Measurements from ENCODE around the gene ABI1.
"Not testable (repeated sequence)": the region's sequence is repeated elsewhere in the genome, so short reads cannot be mapped to it uniquely, and the experiment has no call there.

The ABI1 gene

DNA sequence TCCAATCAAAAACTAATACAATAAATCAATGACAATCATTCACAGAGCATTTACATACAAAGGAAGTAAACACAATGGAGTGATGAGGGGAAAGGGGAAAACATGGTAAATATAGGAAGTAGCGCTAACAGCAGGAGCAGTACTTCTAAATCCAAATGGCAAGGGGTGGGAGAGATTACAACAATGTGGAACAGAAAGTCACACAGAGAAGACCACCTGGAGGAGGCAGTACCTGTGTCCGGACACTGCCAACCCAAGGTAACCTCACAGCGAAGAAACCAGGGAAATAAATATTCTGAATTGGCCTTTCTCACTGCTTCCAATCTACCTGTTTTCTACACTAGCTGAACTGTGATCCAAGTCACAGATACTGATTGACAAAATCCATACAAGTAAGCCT, 58.2 kb downstream of the ABI1 start:
- DNase-seq: no peak

DNA sequence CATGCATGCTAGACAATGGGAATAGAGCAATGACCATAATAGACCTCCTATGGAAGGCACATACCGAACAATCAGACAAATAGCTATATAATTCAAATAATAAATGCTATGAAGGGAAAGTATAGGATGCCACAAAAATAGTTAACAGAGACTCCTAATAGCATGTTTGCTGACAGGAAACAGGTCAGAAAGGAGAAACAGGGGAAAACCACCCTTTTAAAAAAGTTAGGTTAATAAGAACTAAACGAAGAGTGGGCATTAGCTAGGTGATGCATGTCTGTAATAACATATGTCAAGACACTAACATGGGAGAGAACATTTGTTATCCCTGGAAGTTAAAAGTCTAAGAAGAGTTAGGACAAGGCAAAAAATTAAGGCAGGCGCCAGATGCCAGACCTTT, 58.9 kb downstream of the ABI1 start:
- no peak for DNase-seq

DNA sequence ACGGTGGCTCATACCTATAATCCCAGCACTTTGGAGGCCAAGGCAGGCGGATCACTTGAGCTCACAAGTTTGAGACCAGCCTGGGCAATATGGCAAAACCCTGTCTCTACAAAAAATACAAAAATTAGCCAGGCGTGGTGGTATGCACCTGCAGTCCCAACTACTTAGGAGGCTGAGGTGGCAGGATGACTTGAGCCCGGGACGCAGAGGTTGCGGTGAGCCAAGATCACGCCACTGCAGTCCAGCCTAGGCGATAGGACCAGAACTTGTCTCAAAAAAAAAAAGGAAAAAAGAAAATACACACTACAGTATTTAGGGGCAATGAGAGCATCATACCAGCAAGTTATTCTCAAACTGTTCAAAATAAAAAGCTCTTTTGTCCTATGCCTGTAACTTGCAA, 59.5 kb downstream of the ABI1 start:
- DNase-seq: no peak

DNA sequence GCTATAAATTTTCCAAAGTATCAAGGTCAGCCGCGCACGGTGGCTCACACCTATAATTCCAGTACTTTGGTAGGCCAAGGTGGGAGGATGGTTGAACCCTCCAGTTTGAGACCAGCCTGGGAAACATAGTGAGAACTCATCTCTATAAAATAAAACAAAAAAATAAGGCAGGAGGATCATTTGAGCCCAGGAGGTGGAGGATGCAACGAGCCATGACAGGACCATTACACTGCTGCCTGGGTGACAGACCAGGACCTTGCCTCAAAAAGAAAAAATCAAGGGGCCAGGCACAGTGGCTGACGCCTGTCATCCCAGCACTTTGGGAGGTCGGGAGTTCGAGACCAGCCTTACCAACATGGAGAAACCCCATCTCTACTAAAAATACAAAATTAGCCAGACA, 60.3 kb downstream of the ABI1 start:
- no peak for DNase-seq

DNA sequence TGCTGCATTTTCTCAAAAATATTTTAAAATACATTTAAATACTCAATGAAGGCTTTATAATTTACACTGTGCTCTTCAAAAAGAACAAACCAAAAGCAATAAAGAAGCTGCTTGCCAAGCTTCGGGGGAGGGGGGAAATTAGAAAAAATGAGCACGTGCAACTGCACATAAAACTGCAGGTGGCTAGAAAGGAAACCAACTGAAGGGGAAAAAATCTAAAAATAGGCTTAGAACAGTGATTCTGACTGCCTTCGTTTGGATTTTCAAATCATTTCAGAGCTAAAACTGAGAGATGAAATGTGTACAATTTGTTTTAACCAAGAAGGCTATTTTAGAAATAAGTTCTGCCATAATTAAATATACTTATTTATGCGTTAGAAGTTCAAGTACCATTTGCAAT, 61.4 kb downstream of the ABI1 start:
- no peak for DNase-seq

DNA sequence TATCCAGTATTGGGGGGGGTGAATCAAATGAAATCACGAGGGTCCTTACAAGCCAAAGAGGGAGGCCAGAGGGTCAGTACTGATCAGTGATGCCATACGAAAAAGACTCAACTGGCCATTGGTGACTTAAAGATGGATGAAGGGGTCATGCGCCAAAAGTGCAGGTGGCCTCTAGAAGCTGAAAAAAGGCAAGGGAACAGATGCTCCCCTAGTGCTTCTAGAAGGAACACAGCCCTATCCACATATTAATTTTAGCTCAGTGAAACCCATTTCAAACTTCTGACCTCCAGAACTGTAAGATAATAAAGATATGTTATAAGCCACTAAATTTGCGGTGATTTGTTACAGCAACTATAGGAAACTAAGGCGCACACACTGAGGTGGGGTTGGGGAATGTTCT, 62.5 kb downstream of the ABI1 start:
- DNase-seq: no peak

DNA sequence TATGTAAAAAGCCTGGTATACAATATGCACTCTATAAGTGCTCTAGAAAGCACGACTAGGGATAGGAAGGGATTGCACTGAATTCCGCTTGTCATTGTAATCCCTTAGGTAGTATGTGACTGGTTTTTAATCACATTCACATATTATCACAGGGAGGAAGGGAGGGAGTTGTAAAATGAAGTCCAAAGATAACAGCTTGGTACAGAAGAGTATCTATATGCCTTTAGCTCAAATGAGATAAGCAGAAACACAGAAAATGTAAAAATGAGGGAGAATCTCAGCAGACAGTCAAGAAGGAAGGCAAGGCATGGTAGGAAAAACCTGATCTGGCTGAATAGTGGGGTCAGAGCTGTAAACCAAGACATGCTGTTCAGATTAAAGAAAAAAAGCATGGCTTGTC, 63.4 kb downstream of the ABI1 start:
- DNase-seq: no peak

DNA sequence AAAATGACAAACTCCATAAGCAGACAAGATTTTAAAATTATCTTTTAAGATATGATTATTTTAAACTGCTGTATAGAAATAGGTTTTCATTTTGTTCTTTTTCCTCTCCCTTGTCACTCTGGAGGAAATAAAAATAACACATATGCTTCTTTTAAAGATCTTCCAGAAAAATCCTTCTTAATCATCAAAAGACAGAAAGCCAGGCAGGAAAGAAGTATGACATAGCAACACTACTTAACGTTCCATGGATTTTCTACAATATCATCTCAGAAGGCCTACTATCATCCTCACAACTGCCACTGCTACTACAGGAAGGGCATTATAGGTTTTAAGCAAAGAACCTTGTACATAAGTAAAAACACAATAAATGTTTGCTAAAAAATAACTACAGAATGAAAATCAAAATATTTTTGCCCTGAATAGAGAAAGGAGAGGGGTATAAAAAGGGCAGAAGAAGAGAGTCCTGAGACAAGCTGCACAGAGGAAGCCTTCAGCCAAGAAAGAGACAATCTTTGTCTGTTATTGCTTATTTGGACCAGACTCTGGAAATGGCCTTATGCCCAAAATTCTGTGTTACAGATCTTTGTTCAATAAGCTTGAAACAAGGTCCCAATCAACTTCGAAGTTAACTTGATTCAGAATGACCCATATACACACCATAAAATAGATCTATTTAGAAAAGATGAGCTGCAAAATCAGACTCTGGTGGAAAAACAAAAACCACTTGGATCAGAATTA, 67.8 kb downstream of the ABI1 start:
- DNase-seq: no peak

DNA sequence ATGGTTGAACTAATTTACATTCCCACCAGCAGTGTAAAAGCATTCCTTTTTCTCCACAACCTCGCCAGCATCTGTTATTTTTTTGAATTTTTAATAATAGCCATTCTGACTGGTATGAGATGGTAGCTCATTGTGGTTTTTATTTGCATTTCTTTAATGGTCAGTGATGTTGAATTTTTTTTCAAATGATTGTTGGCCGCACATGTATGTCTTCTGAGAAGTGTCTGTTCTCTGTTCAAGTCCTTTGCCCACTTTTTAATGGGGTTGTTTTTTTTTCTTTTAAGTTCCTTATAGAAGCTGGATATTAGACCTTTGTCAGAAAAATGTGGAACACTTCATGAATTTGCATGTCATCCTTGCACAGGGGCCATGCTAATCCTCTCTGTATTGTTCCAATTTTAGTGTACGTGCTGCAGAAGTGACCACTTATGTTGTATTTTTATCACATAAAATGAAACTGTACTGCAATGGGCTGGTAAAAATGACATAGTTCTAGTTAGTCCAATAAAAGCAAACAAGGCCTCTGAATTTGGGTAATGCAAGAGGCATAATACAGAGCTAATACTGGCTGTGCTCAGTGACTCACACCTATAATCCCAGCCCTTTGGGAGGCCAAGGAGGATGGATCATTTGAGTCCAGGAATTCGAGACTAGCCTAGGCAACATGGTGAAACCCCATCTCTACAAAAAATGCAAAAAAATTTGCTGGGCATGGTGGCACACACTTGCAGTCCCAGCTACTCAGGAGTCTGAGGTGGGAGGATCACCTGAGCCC, 70.3 kb downstream of the ABI1 start:
- no peak for DNase-seq

DNA sequence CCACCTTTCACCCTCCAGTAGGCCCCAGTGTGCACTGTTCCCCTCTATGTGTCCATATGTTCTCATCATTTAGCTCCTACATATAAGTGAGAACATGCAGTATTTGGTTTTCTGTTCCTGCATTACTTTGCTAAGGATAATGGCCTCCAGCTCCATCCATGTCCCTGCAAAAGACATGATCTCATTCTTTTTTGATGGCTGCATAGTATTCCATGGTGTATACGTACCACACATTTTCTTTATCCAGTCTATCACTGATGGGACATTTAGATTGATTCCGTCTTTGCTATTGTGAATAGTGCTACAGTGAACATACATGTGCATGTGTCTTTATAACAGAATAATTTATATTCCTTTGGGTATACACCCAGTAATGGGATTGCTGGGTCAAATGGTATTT, 71.0 kb downstream of the ABI1 start:
- not testable (repeated sequence) for DNase-seq

DNA sequence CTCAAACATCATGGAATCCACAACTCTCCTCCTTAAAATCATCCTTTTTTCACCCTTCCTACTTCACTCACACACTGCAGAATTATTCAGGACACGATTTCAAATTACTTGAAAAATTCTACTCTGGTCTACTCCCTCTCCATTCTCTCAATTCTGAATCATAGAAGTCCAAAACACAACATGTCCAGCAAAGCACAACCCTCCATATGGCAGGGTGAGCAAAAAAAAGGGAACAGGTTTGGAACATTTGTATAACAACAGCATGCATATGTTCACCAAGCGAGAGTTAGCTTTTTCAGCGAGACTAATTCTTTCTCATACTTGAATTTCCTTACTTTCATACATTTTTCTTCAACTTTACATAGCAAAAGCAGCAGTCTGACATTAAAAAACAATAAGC, 73.4 kb downstream of the ABI1 start:
- no peak for DNase-seq

DNA sequence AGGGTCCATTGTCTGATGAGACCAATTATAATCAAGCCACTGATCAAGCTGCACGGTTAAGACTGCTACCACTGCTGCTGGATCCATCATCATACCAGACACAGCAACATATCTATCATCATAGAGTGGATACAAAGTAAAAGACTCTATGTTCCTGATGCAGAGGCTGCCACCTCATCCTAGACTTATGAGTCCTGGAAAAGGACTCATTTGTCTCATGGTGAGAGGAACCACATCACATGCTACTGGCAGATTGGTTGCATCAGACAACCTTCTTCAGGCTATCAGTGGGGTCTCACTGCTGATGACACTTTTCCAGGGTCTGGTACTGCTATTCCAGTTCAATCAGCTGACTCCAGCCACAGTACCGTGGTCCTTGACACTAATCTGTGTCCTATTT, 79.0 kb downstream of the ABI1 start:
- DNase-seq: no peak

DNA sequence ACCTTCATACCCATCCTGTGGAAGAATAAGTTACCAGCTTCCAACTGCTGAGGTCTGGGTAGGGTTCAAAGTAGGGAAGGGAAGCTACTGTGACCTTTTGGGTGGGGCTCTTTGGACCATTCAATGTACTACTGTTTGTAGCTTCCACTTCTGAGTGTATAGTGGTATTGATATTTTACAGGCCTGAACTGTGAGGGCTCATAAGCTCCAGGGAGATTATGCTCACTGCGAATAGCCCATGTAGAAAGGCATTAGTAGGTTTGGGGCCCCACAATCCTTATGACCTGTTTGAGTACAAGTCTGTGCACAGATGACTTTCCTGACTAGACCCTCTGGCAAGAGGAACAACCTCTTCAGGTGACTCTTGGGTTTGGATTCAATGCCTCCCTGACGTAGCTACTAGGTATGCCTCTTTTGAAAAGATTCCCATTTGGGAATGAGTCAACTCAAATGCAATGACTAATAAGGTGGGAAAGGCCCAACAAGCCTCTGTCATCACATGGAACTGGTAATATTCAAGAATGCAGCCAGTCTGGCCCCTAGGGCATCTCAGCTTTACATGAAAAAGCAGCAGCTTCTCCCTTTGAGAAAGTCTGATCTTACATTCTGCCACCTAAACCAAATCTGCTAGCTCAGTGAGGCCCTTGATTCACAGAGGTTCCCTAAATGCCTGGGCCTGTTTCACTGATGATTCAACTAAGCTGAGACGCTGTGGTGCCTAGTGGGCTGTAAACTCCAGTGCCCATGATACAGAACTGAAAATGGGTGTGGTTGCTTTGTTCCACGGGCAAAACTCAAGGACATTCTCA, 79.8 kb downstream of the ABI1 start:
- DNase-seq: no peak

DNA sequence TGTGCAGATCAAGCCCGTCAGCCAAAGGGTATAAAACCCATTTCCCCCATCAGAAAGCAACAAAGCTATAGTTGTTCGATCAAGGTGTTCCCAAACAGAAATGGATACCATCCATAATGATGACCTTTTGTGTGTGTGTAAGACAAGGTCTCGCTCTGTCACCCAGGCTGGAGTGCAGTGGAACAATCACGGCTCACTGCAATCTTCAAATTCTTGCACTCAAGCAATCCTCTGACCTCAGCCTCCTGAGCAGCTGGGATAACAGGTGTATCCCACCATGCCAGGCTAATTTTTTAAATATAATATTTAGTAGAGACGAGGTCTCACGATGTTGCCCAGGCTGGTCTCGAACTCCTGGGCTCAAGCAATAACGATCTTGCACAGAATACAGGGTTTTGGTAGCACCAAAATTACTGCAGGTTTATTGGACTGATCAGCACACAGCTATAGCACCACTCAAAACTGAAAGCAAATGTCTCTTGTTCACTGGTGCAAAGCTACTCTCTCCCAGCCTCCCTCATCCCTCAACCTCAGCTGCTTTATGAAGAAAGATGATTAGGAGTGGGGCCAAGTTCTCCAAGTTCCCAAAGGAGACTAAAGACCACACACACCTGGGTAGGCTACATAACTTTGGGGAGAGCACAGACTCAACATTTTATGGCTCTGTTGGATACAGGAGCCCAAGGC, 80.5 kb downstream of the ABI1 start:
- no peak for DNase-seq

DNA sequence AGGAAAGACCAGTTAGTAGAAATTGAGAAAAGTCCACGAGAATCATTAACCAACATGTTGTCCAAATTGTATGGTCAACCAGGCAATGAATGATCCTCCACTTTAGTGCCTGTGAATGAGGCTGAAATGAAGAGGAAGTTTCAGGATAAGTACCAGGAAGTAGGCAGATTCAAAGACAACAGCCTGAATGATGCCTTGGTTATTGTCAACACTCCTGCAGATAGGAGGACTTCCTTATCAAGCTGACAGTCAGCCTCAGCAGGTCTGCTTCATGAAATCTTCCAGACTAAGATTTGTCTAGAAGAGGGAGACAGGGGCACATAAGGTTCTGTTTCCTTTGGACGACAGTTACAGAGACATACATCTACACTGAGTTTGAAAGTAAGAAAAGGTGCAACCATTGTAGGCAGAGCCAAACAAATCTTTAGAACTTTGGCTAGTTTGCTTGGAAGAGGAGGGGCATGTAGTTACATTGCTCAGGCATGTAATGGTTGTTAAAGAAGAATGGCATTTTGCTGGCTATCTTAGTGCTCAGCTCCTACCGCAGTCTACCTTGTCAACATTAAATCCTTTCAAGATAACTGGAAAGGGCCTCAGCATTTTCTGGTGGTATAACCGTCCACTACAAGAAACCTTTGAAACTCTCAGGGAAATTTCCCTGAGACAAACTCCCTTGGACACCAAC, 81.4 kb downstream of the ABI1 start:
- no peak for DNase-seq

DNA sequence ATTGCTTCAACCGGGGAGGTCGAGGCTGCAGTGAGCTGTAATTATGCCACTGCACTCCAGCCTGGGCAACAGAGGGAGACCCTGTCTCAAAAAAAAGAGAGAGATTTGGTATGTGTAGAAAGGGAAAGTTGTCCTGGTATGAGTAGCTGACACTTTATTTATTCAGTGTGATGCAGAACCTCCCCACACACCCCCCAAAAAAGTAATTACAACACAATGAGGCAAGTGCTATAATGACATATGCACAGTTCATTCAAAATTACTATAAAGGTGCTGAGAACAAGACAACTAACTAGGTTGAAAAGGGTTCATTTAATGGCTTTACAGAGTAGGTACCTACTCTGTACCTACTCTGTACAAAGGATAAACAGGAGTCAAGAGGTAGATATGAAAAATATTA, 83.1 kb downstream of the ABI1 start:
- no peak for DNase-seq

DNA sequence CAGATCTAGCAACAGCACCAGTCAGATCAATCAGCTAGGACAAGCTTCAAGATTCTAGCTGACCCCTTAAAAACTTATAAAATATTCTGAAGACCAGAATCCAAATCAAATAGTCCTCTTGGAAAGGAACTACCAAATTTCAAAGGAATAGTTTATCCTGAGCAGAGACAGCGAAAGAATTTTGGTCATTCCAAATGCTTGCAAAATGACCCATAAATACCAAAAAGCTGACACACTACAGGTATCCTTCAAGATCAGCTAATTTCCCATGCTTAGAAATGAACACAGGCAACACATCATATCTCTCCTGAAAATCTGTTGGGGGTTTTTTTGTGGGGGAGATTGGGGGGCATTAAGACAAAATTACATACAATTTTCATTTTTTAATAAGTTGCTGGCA, 84.5 kb downstream of the ABI1 start:
- DNase-seq: no peak

DNA sequence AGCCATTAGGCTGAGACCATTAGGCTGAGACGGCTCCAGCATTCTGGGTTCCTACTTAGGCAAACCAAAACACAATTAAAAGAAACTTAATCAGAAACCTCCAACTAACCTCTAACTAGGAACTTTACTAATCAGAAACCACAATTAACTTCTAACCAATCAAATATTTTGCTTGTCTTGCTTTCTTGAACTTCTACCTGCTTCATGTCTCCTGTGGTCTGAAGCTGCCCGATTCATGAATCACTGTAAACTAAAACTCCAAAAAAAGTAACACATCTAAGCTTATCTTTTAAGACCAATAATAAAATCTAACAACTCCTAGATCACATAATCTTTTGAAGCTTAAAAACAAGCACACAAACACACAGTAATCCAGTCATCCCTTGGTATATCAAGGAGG, 87.1 kb downstream of the ABI1 start:
- no peak for DNase-seq

DNA sequence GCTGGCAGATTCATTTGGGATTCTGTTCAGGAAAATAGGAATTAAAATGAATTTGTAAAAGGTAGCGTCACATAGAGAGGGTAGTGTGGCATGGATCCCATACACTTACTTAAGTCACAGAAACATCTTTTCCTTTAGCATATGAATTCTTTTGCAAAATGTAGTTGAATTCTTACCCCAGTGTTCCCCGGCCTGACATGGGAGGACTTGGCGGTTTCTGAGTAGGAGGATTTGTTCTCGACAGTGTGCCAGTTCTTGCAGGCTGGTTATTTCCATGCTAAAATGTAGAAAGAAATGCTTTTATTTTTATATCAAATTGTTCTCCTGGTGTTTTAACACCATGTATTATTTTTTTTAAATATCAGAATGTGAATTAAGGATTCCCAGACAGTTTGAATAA, 90.7 kb downstream of the ABI1 start:
- no peak for DNase-seq

DNA sequence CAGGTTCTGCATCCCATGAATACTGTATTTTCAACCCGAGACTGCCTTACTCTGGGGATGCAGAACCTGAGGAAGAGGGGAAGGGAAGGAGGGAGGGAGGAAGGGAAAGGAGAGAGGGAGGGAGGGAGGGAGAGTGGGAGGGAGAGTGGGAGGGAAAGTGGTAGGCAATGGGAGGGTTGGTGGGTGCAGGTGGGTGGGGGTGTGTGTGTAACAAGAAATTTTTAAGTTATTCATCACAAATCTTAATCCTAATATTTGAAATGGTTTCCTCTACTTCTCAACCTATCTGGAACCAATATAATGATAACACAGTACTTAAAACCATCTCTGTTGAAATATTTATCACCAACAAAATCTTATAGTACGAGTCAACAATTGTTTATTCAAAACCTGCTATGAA, 95.2 kb downstream of the ABI1 start:
- no peak for DNase-seq

DNA sequence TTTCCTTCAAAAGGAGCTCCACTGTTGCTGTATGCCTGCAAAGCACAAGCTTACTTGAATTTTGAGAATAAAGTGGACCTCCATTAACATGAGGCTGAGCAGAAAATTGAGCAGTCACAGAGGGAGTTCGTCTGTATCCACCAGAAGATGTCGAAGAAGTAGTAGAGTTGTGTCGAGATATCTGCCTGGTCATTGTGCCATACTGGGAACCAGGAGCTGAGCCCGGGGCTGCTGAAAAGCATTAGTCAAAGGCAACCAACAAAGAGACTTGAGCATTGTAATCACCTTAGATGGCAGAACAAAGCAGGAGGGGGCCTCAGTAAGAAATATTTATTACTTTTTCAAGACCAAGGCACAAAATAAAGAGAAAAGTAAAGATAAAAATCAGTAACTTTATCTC, 101.8 kb downstream of the ABI1 start:
- DNase-seq: no peak

DNA sequence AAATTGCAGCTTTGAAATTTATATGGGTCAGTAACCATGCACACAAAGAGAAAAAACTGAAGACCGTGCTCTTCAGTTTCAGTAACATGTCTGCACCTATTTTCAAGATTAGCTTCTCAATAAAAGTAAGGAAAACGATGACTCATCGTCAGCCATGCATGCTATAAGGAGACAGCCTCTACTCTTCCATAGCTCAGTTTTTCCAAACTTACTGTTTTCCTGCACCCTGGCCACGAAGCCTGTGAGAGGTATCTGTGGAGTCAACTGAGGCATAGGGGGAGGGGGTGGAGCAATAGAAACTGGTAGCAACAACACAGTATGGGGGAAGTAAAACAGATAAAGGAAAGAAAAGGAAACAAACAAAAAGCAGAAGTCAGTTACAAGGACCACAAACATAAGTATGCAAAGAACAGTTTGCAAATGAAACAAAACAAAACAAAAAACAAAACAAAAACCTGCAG, 105.3 kb downstream of the ABI1 start:
- DNase-seq: no peak

DNA sequence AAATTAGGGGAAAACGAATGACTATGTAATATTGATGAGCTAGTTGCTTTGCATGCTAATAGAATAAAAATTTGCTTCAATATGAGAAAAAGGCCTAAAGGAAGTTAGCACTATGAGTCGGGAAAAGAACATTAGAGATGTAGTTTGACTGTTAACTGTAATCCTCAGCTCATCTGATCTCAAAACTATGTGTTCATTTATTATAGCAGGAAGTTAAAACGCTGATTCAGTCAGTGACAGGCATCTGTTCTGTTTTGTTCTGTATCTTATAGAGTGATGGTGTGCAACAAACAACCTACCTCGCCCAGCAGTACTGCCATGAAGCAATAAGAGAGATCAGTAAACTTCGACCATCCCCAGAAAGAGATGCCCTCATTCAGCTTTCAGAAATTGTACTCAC, 114.7 kb downstream of the ABI1 start:
- DNase-seq: no peak
